Adrenal gland (tissue), 5 donors: Measurements from ENCODE around the gene ZDHHC7.

Experiments
- CTCF ChIP-seq, 6 experiments: fragments of 450-650 bp in 4 of 6; fragments of 200-600 bp in 2 of 6; sonication (generic) in 1 of 6; IDR thresholded peaks; 1 replicate in 5 of 6; 2 replicates in 1 of 6; pipeline versions ENCODE4 v1.5.1 to v1.8.0; 2016 to 2021; ENCODE audit warnings: antibody characterized with exemption in 6 of 6, mild to moderate bottlenecking in 2 of 6, moderate library complexity in 1 of 6
- POLR2A ChIP-seq, 2 donors: fragments of 450-650 bp; IDR thresholded peaks; one replicate each; pipeline ENCODE4 v1.6.1; 2017; ENCODE audit warnings: antibody characterized with exemption in 2 of 2, mild to moderate bottlenecking in 2 of 2, moderate library complexity in 1 of 2
- donor health status: DM: no; HTN: no; CAD: no.

- no peak for TF ChIP-seq CTCF (IDR thresholded peaks at IDR 0.05)
- TF ChIP-seq POLR2A (IDR thresholded peaks at IDR 0.05) = no peak
Observed at GRCh38 chr16:85010446-85010930, 847 bp downstream of the ZDHHC7 start.
